ENCODE data around the gene OR2T6. TPM values are rescaled to one million over a fixed set of nuclear protein-coding genes. Genes with fewer than 3 reads are reported as not detected.
"Not testable (repeated sequence)": the region's sequence is repeated elsewhere in the genome, so short reads cannot be mapped to it uniquely, and the experiment has no call there.

Gene OR2T6
- total RNA-seq, 1 experiment from 2014 or later = not detected

GRCh38 chr1:248417854-248418253 lies 42.3 kb downstream of the OR2T6 start:
- H3K4me3 ChIP-seq (ENCODE audit: low read depth in 2 of 2, low read length in 2 of 2) = no peak overlapping the region
- peaks cover 8% of the 10 kb centered on the region; the same call in 1 of the 2 replicates for H3K9me3 ChIP-seq (ENCODE audit: control insufficient read depth, insufficient read depth, low read depth, low read length)
- TF ChIP-seq CTCF (IDR thresholded peaks at IDR 0.05) = no peak
- no peak for TF ChIP-seq REST (IDR thresholded peaks at IDR 0.05; ENCODE audit: insufficient read depth in 1 of 2, low read depth in 2 of 2, low read length in 1 of 2)
- TF ChIP-seq POLR2AphosphoS5 (IDR thresholded peaks at IDR 0.05; ENCODE audit: low read depth, low read length) = no peak
- no peak for TF ChIP-seq SIN3A (IDR thresholded peaks at IDR 0.05; ENCODE audit: borderline replicate concordance, insufficient read depth, low read depth, low read length)
- no peak for TF ChIP-seq TCF7L2 (IDR thresholded peaks at IDR 0.05; ENCODE audit: low read depth, low read length)
- H3K27ac ChIP-seq (ENCODE audit: low read length) = no peak overlapping the region
- in situ Hi-C loops (cut with HindIII; ENCODE audit: low pct_unique_long_range_greater_than_20kb, low sequenced_read_pairs) = no loop called here
- intact Hi-C loops (cut with micrococcal nuclease; ENCODE audit: unreplicated experiment) = no loop called here
- no peaks in the 10 kb centered on the region for H3K4me1 ChIP-seq (ENCODE audit: control insufficient read depth, insufficient read depth, low read length)
- H3K27me3 ChIP-seq (ENCODE audit: control insufficient read depth, insufficient read depth, low read length) = no peaks in the 10 kb centered on the region
- ATAC-seq (no peak), DNase-seq (ENCODE audit: low read depth, low spot score) (no peak)
- POLR2A ChIA-PET = no interaction called here
- no TSS peak for BruUV-seq (replicated peaks)
- CTCF ChIA-PET = no interaction called here
- no peaks in the 10 kb centered on the region for H3K36me3 ChIP-seq (ENCODE audit: control insufficient read depth, insufficient read depth, low read length)

- ChIA-PET CTCF (no interaction called here), POLR2A (no interaction called here)
- Histone ChIP-seq H3K4me1 (ENCODE audit: control insufficient read depth, insufficient read depth, low read length) (no peaks in the 10 kb centered on the region), H3K27ac (ENCODE audit: low read length) (no peak overlapping the region), H3K4me3 (ENCODE audit: low read depth in 2 of 2, low read length in 2 of 2) (no peak overlapping the region), H3K36me3 (ENCODE audit: control insufficient read depth, insufficient read depth, low read length) (no peaks in the 10 kb centered on the region), H3K9me3 (ENCODE audit: control insufficient read depth, insufficient read depth, low read depth, low read length) (peaks cover 8% of the 10 kb centered on the region; the same call in 1 of the 2 replicates), H3K27me3 (ENCODE audit: control insufficient read depth, insufficient read depth, low read length) (no peaks in the 10 kb centered on the region)
- no peak for TF ChIP-seq SIN3A (IDR thresholded peaks at IDR 0.05; ENCODE audit: borderline replicate concordance, insufficient read depth, low read depth, low read length)
- no peak for TF ChIP-seq TCF7L2 (IDR thresholded peaks at IDR 0.05; ENCODE audit: low read depth, low read length)
- TF ChIP-seq REST (IDR thresholded peaks at IDR 0.05; ENCODE audit: insufficient read depth in 1 of 2, low read depth in 2 of 2, low read length in 1 of 2) = no peak
- no peak for TF ChIP-seq CTCF (IDR thresholded peaks at IDR 0.05)
- no peak for TF ChIP-seq POLR2AphosphoS5 (IDR thresholded peaks at IDR 0.05; ENCODE audit: low read depth, low read length)
- intact Hi-C loops (cut with micrococcal nuclease; ENCODE audit: unreplicated experiment) (no loop called here), in situ Hi-C loops (cut with HindIII; ENCODE audit: low pct_unique_long_range_greater_than_20kb, low sequenced_read_pairs) (no loop called here)
- DNase-seq (ENCODE audit: low read depth, low spot score) = no peak
- ATAC-seq = no peak
- BruUV-seq (replicated peaks) = no TSS peak
Measured at GRCh38 chr1:248421384-248421783, 45.8 kb downstream of the OR2T6 start.

DNA sequence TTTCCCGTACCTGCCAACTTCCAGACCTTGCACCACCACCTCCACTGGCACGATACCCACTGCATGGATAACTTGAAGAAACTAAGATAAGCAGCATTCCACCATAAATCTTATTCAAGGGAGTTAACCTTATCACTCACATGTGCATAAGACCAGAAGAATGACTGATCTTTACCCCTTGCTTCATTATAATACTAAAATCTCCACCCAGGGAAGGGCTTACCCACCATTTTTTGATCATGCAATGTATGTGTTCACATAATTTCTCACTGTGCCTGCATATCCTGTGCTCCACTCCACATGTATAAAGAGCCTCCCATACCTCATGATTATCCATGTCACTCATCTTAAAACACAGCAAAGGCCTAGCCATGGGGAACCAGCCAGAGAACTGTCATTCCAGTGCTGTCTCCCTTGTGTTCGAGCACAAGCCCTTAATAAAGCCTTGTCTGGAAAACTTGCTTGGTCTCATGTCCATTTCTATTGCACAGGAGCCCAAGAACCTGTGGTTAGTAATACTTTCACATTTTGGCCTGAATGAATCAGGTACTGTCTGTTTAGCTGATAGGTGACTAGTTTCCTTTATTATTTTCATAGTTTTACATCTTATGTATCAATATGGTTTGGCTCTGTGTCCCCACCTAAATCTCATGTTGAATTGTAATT lies 52.1 kb downstream of the OR2T6 start:
- CTCF ChIA-PET; H3K27me3 ChIP-seq (ENCODE audit: control insufficient read depth, insufficient read depth, low read length); POLR2A ChIA-PET; H3K4me3 ChIP-seq (ENCODE audit: low read depth in 2 of 2, low read length in 2 of 2); H3K9me3 ChIP-seq (ENCODE audit: control insufficient read depth, insufficient read depth, low read depth, low read length); ATAC-seq; H3K4me1 ChIP-seq (ENCODE audit: control insufficient read depth, insufficient read depth, low read length); DNase-seq (ENCODE audit: low read depth, low spot score); H3K36me3 ChIP-seq (ENCODE audit: control insufficient read depth, insufficient read depth, low read length); BruUV-seq (replicated peaks); H3K27ac ChIP-seq (ENCODE audit: low read length); intact Hi-C loops (cut with micrococcal nuclease; ENCODE audit: unreplicated experiment); in situ Hi-C loops (cut with HindIII; ENCODE audit: low pct_unique_long_range_greater_than_20kb, low sequenced_read_pairs): not testable (repeated sequence)

Data from Panc1 (cell line).